ENCODE measurements around the gene AHNAK2.

Gene AHNAK2

GRCh38 chr14:104897330-104898194 lies 80.6 kb downstream of the AHNAK2 start:
- H3K36me3 ChIP-seq (ENCODE audit: control insufficient read depth in 5 of 5, insufficient read depth in 5 of 5, low read length in 5 of 5): peaks cover 0 to 10% (median 5%) of the 10 kb centered on the region in 5 donors

GRCh38 chr14:104895786-104896661 lies 82.2 kb downstream of the AHNAK2 start:
- Histone ChIP-seq H3K4me3 (ENCODE audit: low read depth in 1 of 5, low read length in 5 of 5) (no peak overlapping the region), H3K4me1 (ENCODE audit: control insufficient read depth in 5 of 5, insufficient read depth in 5 of 5, low read length in 5 of 5) (peaks cover 8 to 29% (median 23%) of the 10 kb centered on the region in 5 donors), H3K36me3 (ENCODE audit: control insufficient read depth in 5 of 5, insufficient read depth in 5 of 5, low read length in 5 of 5) (peaks cover 0 to 10% (median 5%) of the 10 kb centered on the region in 5 donors), H3K9ac (ENCODE audit: low read length in 5 of 5) (no peak overlapping the region), H3K9me3 (ENCODE audit: control insufficient read depth in 5 of 5, low read length in 5 of 5) (no peaks in the 10 kb centered on the region), H3K27me3 (ENCODE audit: control insufficient read depth in 5 of 5, insufficient read depth in 4 of 5, low read length in 5 of 5) (no peaks in the 10 kb centered on the region), H3K27ac (ENCODE audit: low read depth, low read length) (no peak overlapping the region)

More at GRCh38 chr14:104897330-104898194, 80.6 kb downstream of the AHNAK2 start:
- H3K4me1 ChIP-seq (ENCODE audit: control insufficient read depth in 5 of 5, insufficient read depth in 5 of 5, low read length in 5 of 5): peaks cover 8 to 29% (median 23%) of the 10 kb centered on the region in 5 donors
- no peaks in the 10 kb centered on the region for H3K9me3 ChIP-seq (ENCODE audit: control insufficient read depth in 5 of 5, low read length in 5 of 5)
- no peaks in the 10 kb centered on the region for H3K27me3 ChIP-seq (ENCODE audit: control insufficient read depth in 5 of 5, insufficient read depth in 4 of 5, low read length in 5 of 5)
- no peak overlapping the region for H3K27ac ChIP-seq (ENCODE audit: low read depth, low read length)
- H3K4me3 ChIP-seq (ENCODE audit: low read depth in 1 of 5, low read length in 5 of 5): no peak overlapping the region
- no peak overlapping the region for H3K9ac ChIP-seq (ENCODE audit: low read length in 5 of 5)

GRCh38 chr14:104895207-104895785 lies 82.9 kb downstream of the AHNAK2 start:
- Histone ChIP-seq H3K4me3 (ENCODE audit: low read depth in 1 of 5, low read length in 5 of 5) (no peak overlapping the region), H3K36me3 (ENCODE audit: control insufficient read depth in 5 of 5, insufficient read depth in 5 of 5, low read length in 5 of 5) (peaks cover 0 to 10% (median 5%) of the 10 kb centered on the region in 5 donors)

GRCh38 chr14:104894331-104895206 lies 83.6 kb downstream of the AHNAK2 start:
- H3K36me3 ChIP-seq (ENCODE audit: control insufficient read depth in 5 of 5, insufficient read depth in 5 of 5, low read length in 5 of 5): peaks cover 0 to 11% (median 5%) of the 10 kb centered on the region in 5 donors
- H3K4me3 ChIP-seq (ENCODE audit: low read depth in 1 of 5, low read length in 5 of 5): no peak overlapping the region

More at GRCh38 chr14:104895207-104895785, 82.9 kb downstream of the AHNAK2 start:
- H3K9me3 ChIP-seq (ENCODE audit: control insufficient read depth in 5 of 5, low read length in 5 of 5): no peaks in the 10 kb centered on the region
- H3K27me3 ChIP-seq (ENCODE audit: control insufficient read depth in 5 of 5, insufficient read depth in 4 of 5, low read length in 5 of 5): no peaks in the 10 kb centered on the region
- H3K9ac ChIP-seq (ENCODE audit: low read length in 5 of 5): no peak overlapping the region
- peaks cover 8 to 29% (median 23%) of the 10 kb centered on the region in 5 donors for H3K4me1 ChIP-seq (ENCODE audit: control insufficient read depth in 5 of 5, insufficient read depth in 5 of 5, low read length in 5 of 5)
- no peak overlapping the region for H3K27ac ChIP-seq (ENCODE audit: low read depth, low read length)

GRCh38 chr14:104893435-104894207 lies 84.6 kb downstream of the AHNAK2 start:
- no peak overlapping the region for H3K4me3 ChIP-seq (ENCODE audit: low read depth in 1 of 5, low read length in 5 of 5)
- no peaks in the 10 kb centered on the region for H3K27me3 ChIP-seq (ENCODE audit: control insufficient read depth in 5 of 5, insufficient read depth in 4 of 5, low read length in 5 of 5)
- H3K36me3 ChIP-seq (ENCODE audit: control insufficient read depth in 5 of 5, insufficient read depth in 5 of 5, low read length in 5 of 5): peaks cover 0 to 20% (median 10%) of the 10 kb centered on the region in 5 donors
- no peaks in the 10 kb centered on the region for H3K9me3 ChIP-seq (ENCODE audit: control insufficient read depth in 5 of 5, low read length in 5 of 5)
- no peak overlapping the region for H3K27ac ChIP-seq (ENCODE audit: low read depth, low read length)
- no peak overlapping the region for H3K9ac ChIP-seq (ENCODE audit: low read length in 5 of 5)
- H3K4me1 ChIP-seq (ENCODE audit: control insufficient read depth in 5 of 5, insufficient read depth in 5 of 5, low read length in 5 of 5): peaks cover 3 to 22% (median 16%) of the 10 kb centered on the region in 5 donors

More at GRCh38 chr14:104894331-104895206, 83.6 kb downstream of the AHNAK2 start:
- Histone ChIP-seq H3K9me3 (ENCODE audit: control insufficient read depth in 5 of 5, low read length in 5 of 5) (no peaks in the 10 kb centered on the region), H3K27me3 (ENCODE audit: control insufficient read depth in 5 of 5, insufficient read depth in 4 of 5, low read length in 5 of 5) (no peaks in the 10 kb centered on the region), H3K4me1 (ENCODE audit: control insufficient read depth in 5 of 5, insufficient read depth in 5 of 5, low read length in 5 of 5) (peaks cover 8 to 29% (median 23%) of the 10 kb centered on the region in 5 donors), H3K9ac (ENCODE audit: low read length in 5 of 5) (no peak overlapping the region), H3K27ac (ENCODE audit: low read depth, low read length) (no peak overlapping the region)

- Histone ChIP-seq H3K4me3 (ENCODE audit: low read depth in 1 of 5, low read length in 5 of 5) (no peak overlapping the region), H3K9ac (ENCODE audit: low read length in 5 of 5) (no peak overlapping the region), H3K36me3 (ENCODE audit: control insufficient read depth in 5 of 5, insufficient read depth in 5 of 5, low read length in 5 of 5) (peaks cover 0 to 26% (median 18%) of the 10 kb centered on the region in 5 donors), H3K9me3 (ENCODE audit: control insufficient read depth in 5 of 5, low read length in 5 of 5) (no peaks in the 10 kb centered on the region), H3K27me3 (ENCODE audit: control insufficient read depth in 5 of 5, insufficient read depth in 4 of 5, low read length in 5 of 5) (no peaks in the 10 kb centered on the region), H3K27ac (ENCODE audit: low read depth, low read length) (no peak overlapping the region), H3K4me1 (ENCODE audit: control insufficient read depth in 5 of 5, insufficient read depth in 5 of 5, low read length in 5 of 5) (peaks cover 2 to 18% (median 15%) of the 10 kb centered on the region in 5 donors)
Measured at GRCh38 chr14:104892531-104893434, 85.4 kb downstream of the AHNAK2 start.

GRCh38 chr14:104891664-104892530 lies 86.3 kb downstream of the AHNAK2 start:
- H3K9me3 ChIP-seq (ENCODE audit: control insufficient read depth in 5 of 5, low read length in 5 of 5): no peaks in the 10 kb centered on the region
- H3K9ac ChIP-seq (ENCODE audit: low read length in 5 of 5): no peak overlapping the region
- H3K4me1 ChIP-seq (ENCODE audit: control insufficient read depth in 5 of 5, insufficient read depth in 5 of 5, low read length in 5 of 5): peaks cover 2 to 18% (median 15%) of the 10 kb centered on the region in 5 donors
- no peaks in the 10 kb centered on the region for H3K27me3 ChIP-seq (ENCODE audit: control insufficient read depth in 5 of 5, insufficient read depth in 4 of 5, low read length in 5 of 5)
- no peak overlapping the region for H3K27ac ChIP-seq (ENCODE audit: low read depth, low read length)
- H3K4me3 ChIP-seq (ENCODE audit: low read depth in 1 of 5, low read length in 5 of 5): no peak overlapping the region
- peaks cover 0 to 35% (median 25%) of the 10 kb centered on the region in 5 donors for H3K36me3 ChIP-seq (ENCODE audit: control insufficient read depth in 5 of 5, insufficient read depth in 5 of 5, low read length in 5 of 5)
